GM18505 (cell line): ENCODE results near the gene HPCAL1.

Experiments used
- ATAC-seq: cut with Tn5 transposase; IDR thresholded peaks from one replicate; pipeline ENCODE4 v1.9.1; 2021; ENCODE audit not compliant: unreplicated experiment
- POLR2A ChIP-seq: IDR thresholded peaks from 4 replicates; pipeline ENCODE4 v1.6.1; 2011; ENCODE audit warnings: borderline replicate concordance; ENCODE audit not compliant: insufficient read depth, insufficient read length; ENCODE audit errors: extremely low read depth

Gene HPCAL1

GRCh38 chr2:10410001-10410822 is 107.5 kb downstream of the HPCAL1 start:
- TF ChIP-seq POLR2A: no peak

GRCh38 chr2:10410823-10411437 is 108.2 kb downstream of the HPCAL1 start:
- ATAC-seq: no peak
- TF ChIP-seq POLR2A: no peak

More at GRCh38 chr2:10410001-10410822, 107.5 kb downstream of the HPCAL1 start:
- peak; percentile 59 for ATAC-seq

- TF ChIP-seq POLR2A: no peak
- no peak for ATAC-seq
Measured at GRCh38 chr2:10411557-10411956, 108.9 kb downstream of the HPCAL1 start.

DNA sequence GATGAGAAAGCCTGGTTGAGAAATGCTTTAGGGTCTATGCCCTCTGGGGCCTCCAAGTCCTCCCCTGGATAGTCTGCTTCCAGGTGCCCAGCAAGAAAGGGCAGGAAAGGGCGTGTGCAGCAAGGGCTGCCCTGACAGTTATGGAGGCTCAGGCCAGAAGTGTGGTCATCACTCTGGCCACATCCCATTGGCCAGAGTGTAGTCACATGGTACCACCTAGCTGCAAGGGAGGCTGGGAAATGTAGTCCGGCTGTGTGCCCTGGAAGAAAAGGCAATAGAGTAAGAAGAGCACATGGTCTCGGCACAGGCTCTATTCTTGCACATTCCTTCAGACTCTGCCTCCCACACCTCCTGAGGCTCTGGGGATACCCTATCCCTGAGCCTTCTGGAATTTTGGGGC is 109.7 kb downstream of the HPCAL1 start:
- no peak for TF ChIP-seq POLR2A
- ATAC-seq: no peak

- TF ChIP-seq POLR2A: no peak
- no peak for ATAC-seq
Measured at GRCh38 chr2:10413503-10413902, 110.8 kb downstream of the HPCAL1 start.

DNA sequence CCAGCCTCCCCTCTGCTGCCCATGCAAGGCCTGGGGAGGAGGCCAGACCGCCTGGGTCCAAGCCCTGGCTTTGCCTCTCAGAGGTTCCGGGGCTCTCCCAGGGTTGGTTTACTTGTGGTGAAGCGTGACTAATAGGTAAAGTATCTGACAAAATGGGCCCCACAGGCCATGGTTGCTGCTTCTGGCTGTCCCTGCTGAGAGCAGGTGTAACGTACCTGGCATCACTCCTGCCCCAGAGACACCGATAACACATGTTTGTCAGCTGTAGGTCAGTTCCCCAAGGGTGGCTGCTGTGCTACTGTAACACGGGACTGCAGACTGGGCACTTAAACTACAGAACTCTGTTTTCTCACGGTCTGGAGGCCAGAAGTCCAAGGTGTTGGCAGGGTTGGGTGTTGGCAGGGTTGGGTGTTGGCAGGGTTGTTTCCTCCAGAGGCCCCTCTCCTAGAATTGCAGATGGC is 111.3 kb downstream of the HPCAL1 start:
- no peak for ATAC-seq
- TF ChIP-seq POLR2A: no peak

DNA sequence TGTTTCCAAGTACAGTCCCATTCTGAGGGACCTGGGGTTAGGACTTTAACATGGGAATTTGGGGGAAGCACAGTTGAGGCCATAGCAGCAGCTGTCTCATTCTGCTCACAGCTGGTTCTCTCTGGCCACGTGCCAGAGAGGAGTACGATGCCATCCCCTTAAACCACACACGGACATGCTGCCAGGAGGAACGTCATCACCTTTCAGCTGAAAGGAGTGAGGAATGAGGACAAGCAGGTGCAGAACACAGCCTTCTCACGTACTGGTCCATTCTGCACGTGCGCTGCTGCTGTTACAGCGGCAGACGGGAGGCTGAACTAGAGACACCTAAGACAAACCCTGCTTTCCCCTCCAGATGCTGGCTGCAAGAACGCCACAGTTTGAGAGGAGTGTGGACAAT is 111.9 kb downstream of the HPCAL1 start:
- ATAC-seq: no peak
- no peak for TF ChIP-seq POLR2A

- no peak for TF ChIP-seq POLR2A
- ATAC-seq: no peak
Measured at GRCh38 chr2:10415048-10415447, 112.3 kb downstream of the HPCAL1 start.

GRCh38 chr2:10415640-10416039 is 112.9 kb downstream of the HPCAL1 start:
- TF ChIP-seq POLR2A: no peak
- ATAC-seq: no peak

DNA sequence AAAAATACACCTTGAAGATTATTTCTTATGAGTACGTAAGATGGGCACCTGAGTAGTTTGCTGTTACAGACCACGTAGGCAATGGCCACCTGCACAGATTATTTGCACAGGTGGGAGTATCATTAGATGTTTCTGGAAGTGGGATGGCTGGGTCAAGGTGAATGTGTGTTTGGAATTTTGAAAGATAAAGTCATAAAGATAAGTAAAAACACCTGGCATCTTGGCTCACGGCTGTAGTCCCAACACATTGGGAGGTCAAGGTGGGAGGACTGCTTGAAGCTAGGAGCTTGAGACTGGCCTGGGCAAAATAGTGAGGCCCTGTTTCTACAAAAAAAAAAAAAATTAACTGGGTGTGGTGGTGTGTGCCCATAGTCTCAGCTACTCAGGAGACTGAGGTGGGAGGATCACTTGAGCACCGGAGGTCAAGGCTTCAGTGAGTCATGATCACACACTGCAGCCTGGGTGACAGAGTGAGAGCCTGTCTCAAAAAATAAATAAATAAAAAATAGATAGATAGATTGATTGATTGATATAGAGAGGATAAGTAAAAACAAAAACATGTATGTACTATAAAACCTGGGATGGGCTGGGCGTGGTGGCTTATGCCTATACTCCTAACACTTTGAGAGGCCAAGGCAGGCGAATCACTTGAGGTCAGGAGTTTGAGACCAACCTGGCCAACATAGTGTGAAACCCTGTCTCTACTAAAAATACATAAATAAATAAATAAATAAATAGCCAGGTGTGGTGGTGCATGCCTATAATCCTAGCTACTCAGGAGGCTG is 115.0 kb downstream of the HPCAL1 start:
- ATAC-seq: no peak
- no peak for TF ChIP-seq POLR2A

DNA sequence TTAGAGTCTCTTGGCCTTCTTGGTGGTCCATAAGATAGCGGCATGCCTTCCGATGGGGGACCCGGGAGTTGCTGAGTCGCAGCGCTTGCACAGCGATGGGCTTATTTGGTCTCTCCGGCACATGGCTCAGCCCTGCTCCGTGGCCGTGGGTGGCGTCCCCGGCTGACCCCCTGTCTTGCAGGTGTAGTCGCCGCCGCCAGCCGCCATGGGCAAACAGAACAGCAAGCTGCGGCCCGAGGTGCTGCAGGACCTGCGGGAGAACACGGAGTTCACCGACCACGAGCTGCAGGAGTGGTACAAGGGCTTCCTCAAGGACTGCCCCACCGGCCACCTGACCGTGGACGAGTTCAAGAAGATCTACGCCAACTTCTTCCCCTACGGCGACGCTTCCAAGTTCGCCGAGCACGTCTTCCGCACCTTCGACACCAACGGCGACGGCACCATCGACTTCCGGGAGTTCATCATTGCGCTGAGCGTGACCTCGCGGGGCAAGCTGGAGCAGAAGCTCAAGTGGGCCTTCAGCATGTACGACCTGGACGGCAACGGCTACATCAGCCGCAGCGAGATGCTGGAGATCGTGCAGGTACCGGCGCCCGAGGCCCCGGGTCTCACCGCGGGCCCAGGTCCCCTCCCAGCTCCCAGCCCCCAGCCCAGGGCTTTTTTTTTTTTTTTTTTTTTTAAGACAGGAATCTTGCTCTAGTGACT is 117.0 kb downstream of the HPCAL1 start:
- TF ChIP-seq POLR2A: no peak
- no peak for ATAC-seq

GRCh38 chr2:10422251-10422650 is 119.5 kb downstream of the HPCAL1 start:
- no peak for ATAC-seq
- no peak for TF ChIP-seq POLR2A
